ENCODE measurements around the gene HDC. TPM values are rescaled to one million over a fixed set of nuclear protein-coding genes. Genes with fewer than 3 reads are reported as not detected.

The HDC gene
- total and polyA plus RNA-seq, 11 donors = 0.18 to 0.97 (median 0.39) TPM; not detected in 3

DNA sequence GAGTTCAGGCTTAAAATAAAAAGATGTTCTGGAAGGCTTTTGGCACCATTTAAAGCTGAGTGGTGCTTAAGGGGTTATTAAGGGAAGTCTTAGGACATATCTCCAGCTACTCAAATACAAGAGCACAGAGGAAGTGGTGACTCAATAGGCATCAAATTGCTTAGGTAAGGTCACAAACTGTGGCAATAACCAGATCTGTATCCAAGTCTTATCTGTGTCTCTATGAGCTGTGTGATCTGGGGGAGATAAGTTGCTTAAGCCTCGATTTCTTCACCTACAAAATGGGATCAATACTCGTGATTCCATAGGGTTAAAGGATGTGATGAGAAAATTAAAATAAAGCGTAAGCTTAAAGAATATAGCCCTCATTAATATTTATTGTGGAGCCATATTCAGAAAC, 7.6 kb downstream of the HDC start:
- no peak for DNase-seq
- H3K27ac ChIP-seq = no peak overlapping the region
- H3K36me3 ChIP-seq = no peaks in the 10 kb centered on the region
- no peak overlapping the region for H3K4me3 ChIP-seq
- ATAC-seq = no peak
- intact Hi-C loops (cut with DNase I) = no loop called here
- no peak for TF ChIP-seq POLR2A (IDR thresholded peaks at IDR 0.05)
- TF ChIP-seq, protein P1, sequence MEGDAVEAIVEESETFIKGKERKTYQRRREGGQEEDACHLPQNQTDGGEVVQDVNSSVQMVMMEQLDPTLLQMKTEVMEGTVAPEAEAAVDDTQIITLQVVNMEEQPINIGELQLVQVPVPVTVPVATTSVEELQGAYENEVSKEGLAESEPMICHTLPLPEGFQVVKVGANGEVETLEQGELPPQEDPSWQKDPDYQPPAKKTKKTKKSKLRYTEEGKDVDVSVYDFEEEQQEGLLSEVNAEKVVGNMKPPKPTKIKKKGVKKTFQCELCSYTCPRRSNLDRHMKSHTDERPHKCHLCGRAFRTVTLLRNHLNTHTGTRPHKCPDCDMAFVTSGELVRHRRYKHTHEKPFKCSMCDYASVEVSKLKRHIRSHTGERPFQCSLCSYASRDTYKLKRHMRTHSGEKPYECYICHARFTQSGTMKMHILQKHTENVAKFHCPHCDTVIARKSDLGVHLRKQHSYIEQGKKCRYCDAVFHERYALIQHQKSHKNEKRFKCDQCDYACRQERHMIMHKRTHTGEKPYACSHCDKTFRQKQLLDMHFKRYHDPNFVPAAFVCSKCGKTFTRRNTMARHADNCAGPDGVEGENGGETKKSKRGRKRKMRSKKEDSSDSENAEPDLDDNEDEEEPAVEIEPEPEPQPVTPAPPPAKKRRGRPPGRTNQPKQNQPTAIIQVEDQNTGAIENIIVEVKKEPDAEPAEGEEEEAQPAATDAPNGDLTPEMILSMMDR (IDR thresholded peaks at IDR 0.05) = no peak
- peaks cover 0 to 20% (median 0%) of the 10 kb centered on the region in 12 donors for H3K4me1 ChIP-seq
- 81 to 84% (median 82%) methylated on average over 3 of the region's 3 CpGs for WGBS, 4 donors
- peaks cover 0 to 2% (median 0%) of the 10 kb centered on the region in 9 donors for H3K27me3 ChIP-seq
- no peaks in the 10 kb centered on the region for H3K9me3 ChIP-seq

DNA sequence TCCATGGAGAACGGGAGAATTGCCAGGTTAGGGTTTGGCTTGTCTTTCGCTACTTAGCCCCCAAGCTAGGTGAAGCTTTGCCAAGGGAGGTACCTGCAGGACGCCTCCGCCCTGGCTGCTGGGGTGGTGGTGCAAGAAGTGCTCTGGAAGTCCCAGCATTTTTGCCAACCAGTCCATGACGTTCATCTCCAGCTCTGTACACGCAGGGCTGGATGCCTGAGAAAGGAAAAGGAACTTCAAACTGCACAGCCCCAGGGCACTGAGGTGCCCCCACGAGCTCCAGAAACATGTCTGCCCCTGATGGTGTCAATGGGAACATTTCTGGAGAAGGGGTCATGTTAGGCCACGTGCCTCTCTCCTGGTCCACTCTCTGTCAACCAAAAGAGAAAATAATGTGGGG, 8.2 kb downstream of the HDC start:
- no peak overlapping the region for H3K4me3 ChIP-seq
- WGBS, 4 donors = 80 to 88% (median 84%) methylated on average over 8 of the region's 8 CpGs
- intact Hi-C loops (cut with DNase I) = no loop called here

DNA sequence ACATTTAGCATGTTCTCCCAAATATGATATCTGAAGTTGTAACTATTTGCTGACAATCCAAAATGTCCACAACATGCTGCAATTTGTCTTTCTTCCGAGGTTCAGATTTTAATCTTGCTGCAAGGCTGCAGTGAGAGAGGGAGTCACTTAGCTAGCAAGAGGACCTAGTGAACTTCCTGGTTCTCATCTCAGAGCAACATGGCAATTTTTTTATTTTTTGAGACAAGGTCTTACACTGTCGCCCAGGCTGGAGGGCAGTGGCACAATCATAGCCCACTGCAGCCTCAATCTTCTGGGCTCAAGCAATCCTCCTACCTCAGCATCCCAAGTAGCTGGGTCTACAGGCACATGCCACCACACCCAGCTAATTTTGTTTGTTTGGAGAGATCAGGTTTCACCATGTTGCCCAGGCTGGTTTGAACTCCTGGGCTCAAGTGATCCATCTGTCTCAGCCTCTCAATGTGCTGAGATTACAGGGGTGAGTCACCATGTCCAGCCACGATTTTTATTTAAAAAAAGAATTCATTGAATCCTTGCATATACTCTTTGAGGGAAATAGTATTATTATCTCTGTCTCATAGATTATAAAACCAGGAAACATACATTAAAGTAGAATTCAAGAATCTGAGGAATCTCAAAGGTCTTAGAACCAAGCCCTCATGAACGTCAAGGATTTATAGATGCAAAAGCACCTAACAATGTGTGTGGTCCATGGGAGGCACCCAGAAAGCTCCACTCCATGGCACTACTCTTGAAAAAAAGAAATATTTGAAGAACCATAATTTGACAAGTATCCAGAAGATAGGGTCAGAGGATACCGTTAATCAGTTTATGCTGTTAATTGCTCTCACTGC, 9.1 kb downstream of the HDC start:
- Histone ChIP-seq H3K27me3 (peaks cover 0 to 3% (median 0%) of the 10 kb centered on the region in 9 donors), H3K9me3 (no peaks in the 10 kb centered on the region), H3K4me1 (peaks cover 0 to 11% (median 0%) of the 10 kb centered on the region in 12 donors), H3K4me3 (no peak overlapping the region), H3K27ac (no peak overlapping the region), H3K36me3 (no peaks in the 10 kb centered on the region)
- ATAC-seq = no peak
- no peak for TF ChIP-seq POLR2A (IDR thresholded peaks at IDR 0.05)
- TF ChIP-seq, protein P1 (IDR thresholded peaks at IDR 0.05) = no peak
- intact Hi-C loops (cut with DNase I) = no loop called here
- WGBS, 4 donors = 62 to 69% (median 66%) methylated on average over 5 of the region's 5 CpGs
- DNase-seq = no peak

More for the DNA sequence above, 8.2 kb downstream of the HDC start:
- ATAC-seq = no peak
- TF ChIP-seq, protein P1 (IDR thresholded peaks at IDR 0.05) = no peak
- no peak for TF ChIP-seq POLR2A (IDR thresholded peaks at IDR 0.05)
- Histone ChIP-seq H3K36me3 (no peaks in the 10 kb centered on the region), H3K27ac (no peak overlapping the region), H3K4me1 (peaks cover 0 to 14% (median 0%) of the 10 kb centered on the region in 12 donors), H3K9me3 (no peaks in the 10 kb centered on the region), H3K27me3 (peaks cover 0 to 3% (median 0%) of the 10 kb centered on the region in 9 donors)
- no peak for DNase-seq

DNA sequence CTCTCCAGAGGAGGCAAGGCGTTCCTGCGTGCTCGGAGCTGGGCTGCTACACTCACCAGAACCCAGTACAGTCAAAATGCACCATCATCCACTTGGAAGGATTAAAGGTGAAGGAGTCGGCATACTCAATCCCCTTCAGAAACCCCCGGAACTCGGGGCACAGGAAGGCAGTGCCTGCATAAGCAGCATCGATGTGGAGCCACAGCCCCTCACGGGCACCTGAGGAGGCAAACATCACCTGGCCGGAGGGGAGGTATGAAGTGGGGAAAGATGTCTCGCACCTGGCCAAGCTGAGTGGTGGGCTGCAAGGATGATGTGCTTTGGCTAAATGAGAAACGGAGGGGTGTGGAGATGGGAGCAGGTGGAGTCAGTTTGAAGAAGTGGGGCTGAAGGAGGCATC, 13.0 kb downstream of the HDC start:
- DNase-seq = no peak
- intact Hi-C loops (cut with DNase I) = no loop called here
- TF ChIP-seq, protein P1 (IDR thresholded peaks at IDR 0.05) = no peak
- TF ChIP-seq POLR2A (IDR thresholded peaks at IDR 0.05) = no peak
- Histone ChIP-seq H3K9me3 (no peaks in the 10 kb centered on the region), H3K27ac (no peak overlapping the region), H3K4me3 (no peak overlapping the region), H3K4me1 (peaks cover 0 to 15% (median 0%) of the 10 kb centered on the region in 12 donors), H3K27me3 (peaks cover 0 to 3% (median 0%) of the 10 kb centered on the region in 9 donors), H3K36me3 (no peaks in the 10 kb centered on the region)
- ATAC-seq = no peak
- 93 to 95% (median 93%) methylated on average over 8 to 11 of the region's 11 CpGs for WGBS, 4 donors

Measured in heart left ventricle (tissue), 16 donors.